Activated B cell treated with CpG ODN at 0.5 μM for 24 hours (primary cell): ENCODE results near the gene GH2. TPM values are rescaled to one million over a fixed set of nuclear protein-coding genes. Genes with fewer than 3 reads are reported as not detected.

Experiments used
- ATAC-seq: fragments of 200-7000 bp; cut with Tn5 transposase; one replicate; pipeline ENCODE4 v1.10.0; 2021; ENCODE audit warnings: low read depth, mild to moderate bottlenecking, moderate library complexity
- CTCF ChIA-PET: fragments of 350-600 bp; sonication (Branson Sonifier 250); formaldehyde crosslinking; loops from one replicate; lab custom pipeline; 2021; ENCODE audit warnings: antibody characterized with exemption; lab: Charles Lee
- POLR2A ChIA-PET: fragments of 350-600 bp; sonication (Branson Sonifier 250); formaldehyde crosslinking; loops from one replicate; lab custom pipeline; 2021; ENCODE audit warnings: antibody characterized with exemption; lab: Charles Lee
- DNase-seq: peaks from one replicate; pipeline ENCODE4 v3.0.0; 2022
- H3K27ac Mint-ChIP-seq: one replicate; pipeline ENCODE4 v1.8.0; 2020; ENCODE audit warnings: mixed read lengths
- H3K27me3 Mint-ChIP-seq: one replicate; pipeline ENCODE4 v1.8.0; 2021; ENCODE audit warnings: mixed read lengths
- H3K36me3 Mint-ChIP-seq: one replicate; pipeline ENCODE4 v1.8.0; 2021; ENCODE audit warnings: low read depth, mixed read lengths
- H3K4me1 Mint-ChIP-seq: one replicate; pipeline ENCODE4 v1.8.0; 2021; ENCODE audit warnings: mixed read lengths
- H3K4me3 Mint-ChIP-seq: one replicate; pipeline ENCODE4 v1.8.0; 2020; ENCODE audit warnings: mild to moderate bottlenecking, mixed read lengths
- H3K9me3 Mint-ChIP-seq: one replicate; pipeline ENCODE4 v1.8.0; 2020; ENCODE audit warnings: mixed read lengths
- CTCF ChIP-seq: fragments of 200-600 bp; IDR thresholded peaks from one replicate; pipeline ENCODE4 v1.8.0; 2022; ENCODE audit warnings: antibody characterized with exemption, mild to moderate bottlenecking
- intact Hi-C: fragments of 100-400 bp; cut with micrococcal nuclease; formaldehyde crosslinking; loops from one replicate; pipeline ENCODE4 v1.15.1; 2024
- total RNA-seq: library from RNA; stranded (reverse); gene quantifications from 2 replicates; pipeline ENCODE4 v1.2.3, GENCODE V29; 2022

Gene GH2
- total RNA-seq, 1 donor from 2014 or later: not detected

GRCh38 chr17:63842540-63843386, 39.0 kb downstream of the GH2 start, which contains the start of gene SMARCD2:
TSS of gene SMARCD2 (minus strand) at chr17:63842685. CDS start at chr17:63842674, 11 bp downstream.
- no peaks in the 10 kb centered on the region for H3K9me3 Mint-ChIP-seq
- ChIA-PET POLR2A (interaction anchor here (0.5 to 8.3 kb wide), 27 partner anchors 10 to 663 kb away, joined by 3 to 112 read pairs (median 7); partner anchors contain the start of genes CCDC47, CEP95, DDX42 and DDX5), CTCF (interaction anchor here (1.2 kb wide), 1 partner anchor 16 kb away, joined by 4 read pairs; the partner anchor contains the start of gene PSMC5)
- H3K4me3 Mint-ChIP-seq: peak within 1 kb of the TSS; percentile 94
- H3K27ac Mint-ChIP-seq: peak within 1 kb of the TSS; percentile 95
- no peak for TF ChIP-seq CTCF
- ATAC-seq: peak; percentile 90
- H3K27me3 Mint-ChIP-seq: no peaks in the 10 kb centered on the region
- intact Hi-C loops: loop anchor here (1.0 to 10.0 kb wide), 11 partner anchors 15 to 820 kb away; partner anchors contain the start of genes CCDC47, CEP95, DCAF7 and DDX5
- peak; percentile 96 for DNase-seq
- H3K4me1 Mint-ChIP-seq: peaks cover 49% of the 10 kb centered on the region
- H3K36me3 Mint-ChIP-seq: peaks cover 6% of the 10 kb centered on the region

- POLR2A ChIA-PET: interaction anchor here (1.6 to 8.3 kb wide), 6 partner anchors 9 to 140 kb away, joined by 5 to 112 read pairs (median 18); partner anchors contain the start of genes CCDC47, DDX42, FTSJ3 and PSMC5
- peak overlapping the region; percentile 87 for H3K27ac Mint-ChIP-seq
Measured at GRCh38 chr17:63842173-63842539, 39.6 kb downstream of the GH2 start.

GRCh38 chr17:63841350-63842172, 40.2 kb downstream of the GH2 start:
- CTCF ChIA-PET: interaction anchor here (0.9 to 1.4 kb wide), 2 partner anchors 9 to 13 kb away, joined by 3 to 5 read pairs; no protein-coding TSS in a partner anchor
- Mint-ChIP-seq H3K36me3 (peaks cover 13% of the 10 kb centered on the region), H3K4me3 (peak overlapping the region; percentile 94), H3K9me3 (no peaks in the 10 kb centered on the region), H3K27me3 (no peaks in the 10 kb centered on the region), H3K27ac (peak overlapping the region; percentile 87), H3K4me1 (peaks cover 51% of the 10 kb centered on the region)
- no peak for TF ChIP-seq CTCF
- POLR2A ChIA-PET: interaction anchor here (0.9 to 8.3 kb wide), 8 partner anchors 9 to 144 kb away, joined by 3 to 112 read pairs (median 6); partner anchors contain the start of genes CCDC47, DDX42, FTSJ3 and PSMC5
- no peak for ATAC-seq
- peak; percentile 25 for DNase-seq
- intact Hi-C loops: loop anchor here (1.0 to 10.0 kb wide), 5 partner anchors 289 to 821 kb away; partner anchors contain the start of genes DCAF7, ERN1, PECAM1 and SMURF2

More at GRCh38 chr17:63842173-63842539, 39.6 kb downstream of the GH2 start:
- peak overlapping the region; percentile 94 for H3K4me3 Mint-ChIP-seq
- peaks cover 7% of the 10 kb centered on the region for H3K36me3 Mint-ChIP-seq
- TF ChIP-seq CTCF: no peak
- intact Hi-C loops: loop anchor here (1.0 to 10.0 kb wide), 5 partner anchors 288 to 821 kb away; partner anchors contain the start of genes DCAF7, ERN1, PECAM1 and SMURF2
- peak; percentile 5 for ATAC-seq
- no peaks in the 10 kb centered on the region for H3K27me3 Mint-ChIP-seq
- CTCF ChIA-PET: interaction anchor here (0.9 kb wide), 1 partner anchor 9 kb away, joined by 5 read pairs; no protein-coding TSS in a partner anchor
- H3K4me1 Mint-ChIP-seq: peaks cover 48% of the 10 kb centered on the region
- DNase-seq: no peak
- H3K9me3 Mint-ChIP-seq: no peaks in the 10 kb centered on the region

- ATAC-seq (no peak), DNase-seq (no peak)
- Mint-ChIP-seq H3K9me3 (no peaks in the 10 kb centered on the region), H3K4me1 (peaks cover 51% of the 10 kb centered on the region), H3K27me3 (no peaks in the 10 kb centered on the region), H3K4me3 (peak overlapping the region; percentile 94), H3K27ac (peak overlapping the region; percentile 87), H3K36me3 (peaks cover 17% of the 10 kb centered on the region)
- ChIA-PET POLR2A (interaction anchor here (0.7 to 8.3 kb wide), 9 partner anchors 8 to 143 kb away, joined by 3 to 112 read pairs (median 5); partner anchors contain the start of genes CCDC47, DDX42, FTSJ3 and PSMC5), CTCF (interaction anchor here (1.4 kb wide), 1 partner anchor 12 kb away, joined by 3 read pairs; no protein-coding TSS in a partner anchor)
- intact Hi-C loops: loop anchor here (5.0 to 10.0 kb wide), 2 partner anchors 422 to 554 kb away; partner anchors contain the start of genes PECAM1 and TEX2
- TF ChIP-seq CTCF: no peak
Measured at GRCh38 chr17:63840591-63841349, 41.0 kb downstream of the GH2 start.
